HAP-1 (cell line): ENCODE results near the gene PGLYRP2.

ENCODE experiments used
- DNase-seq, 2 experiments: peaks; one replicate each; pipeline ENCODE4 v3.0.0-alpha.2; 2016 to 2020; ENCODE audit warnings: low spot score in 2 of 2
- H3K27me3 ChIP-seq: fragments of 250-450 bp; sonication (Bioruptor Pico); 2 replicates; pipeline ENCODE4 v1.5.1; 2020; ENCODE audit warnings: low read depth, mild to moderate bottlenecking, moderate library complexity
- H3K36me3 ChIP-seq: fragments of 250-450 bp; sonication (Bioruptor Pico); replicated peaks from 2 replicates; pipeline ENCODE4 v1.5.1; 2020; ENCODE audit warnings: mild to moderate bottlenecking
- H3K4me1 ChIP-seq: fragments of 250-450 bp; sonication (Bioruptor Pico); 2 replicates; pipeline ENCODE4 v1.5.1; 2020; ENCODE audit warnings: mild to moderate bottlenecking
- H3K4me3 ChIP-seq: fragments of 250-450 bp; sonication (Bioruptor Pico); 2 replicates; pipeline ENCODE4 v1.5.1; 2020; ENCODE audit warnings: mild to moderate bottlenecking, moderate library complexity
- H3K9me3 ChIP-seq: fragments of 250-450 bp; sonication (Bioruptor Pico); 2 replicates; pipeline ENCODE4 v1.5.1; 2020; ENCODE audit warnings: mild to moderate bottlenecking, moderate library complexity
- in situ Hi-C: fragments of 300-500 bp; cut with MboI; formaldehyde crosslinking; loops from 3 replicates; pipeline ENCODE4 v1.14.3; 2020; ENCODE audit warnings: low sequenced_read_pairs, inconsistent platforms, mixed read lengths

PGLYRP2 gene

DNA sequence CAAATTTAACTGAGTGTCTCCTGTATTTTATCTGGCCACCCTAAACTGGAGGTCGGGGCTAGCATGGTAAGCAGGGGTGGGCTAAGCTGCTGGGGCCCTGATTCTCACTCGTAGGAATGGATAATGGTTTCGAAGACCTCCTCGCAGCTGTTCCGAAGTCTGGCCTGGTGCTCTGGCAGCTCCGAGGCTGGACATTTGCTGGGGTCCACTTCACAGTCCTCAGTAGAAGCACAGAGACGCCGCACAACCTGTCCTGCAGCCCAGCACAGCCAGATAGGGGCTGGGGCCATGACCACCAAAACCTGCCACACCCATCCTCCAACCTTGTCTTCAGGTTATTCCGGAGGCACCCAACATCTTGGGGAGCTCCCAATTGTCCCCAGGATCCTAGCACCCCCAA is 23.3 kb downstream of the PGLYRP2 start:
- H3K4me3 ChIP-seq, result no peak overlapping the region

GRCh38 chr19:15453906-15454860 is 25.1 kb downstream of the PGLYRP2 start:
- in situ Hi-C loops, result no loop called here
- H3K4me3 ChIP-seq, result no peak overlapping the region
- H3K4me1 ChIP-seq, result no peaks in the 10 kb centered on the region; the same call in 1 of the 2 replicates
- no peaks in the 10 kb centered on the region for H3K36me3 ChIP-seq
- no peaks in the 10 kb centered on the region for H3K27me3 ChIP-seq
- DNase-seq, result no peak
- 0 out of 2 replicates have a peak, but pooled peaks cover 2% of the 10 kb centered on the region for H3K9me3 ChIP-seq

More for the DNA sequence above, 23.3 kb downstream of the PGLYRP2 start:
- no peaks in the 10 kb centered on the region for H3K36me3 ChIP-seq
- H3K27me3 ChIP-seq, result no peaks in the 10 kb centered on the region
- in situ Hi-C loops, result no loop called here
- no peaks in the 10 kb centered on the region for H3K9me3 ChIP-seq
- H3K4me1 ChIP-seq, result no peaks in the 10 kb centered on the region
- DNase-seq, result no peak

DNA sequence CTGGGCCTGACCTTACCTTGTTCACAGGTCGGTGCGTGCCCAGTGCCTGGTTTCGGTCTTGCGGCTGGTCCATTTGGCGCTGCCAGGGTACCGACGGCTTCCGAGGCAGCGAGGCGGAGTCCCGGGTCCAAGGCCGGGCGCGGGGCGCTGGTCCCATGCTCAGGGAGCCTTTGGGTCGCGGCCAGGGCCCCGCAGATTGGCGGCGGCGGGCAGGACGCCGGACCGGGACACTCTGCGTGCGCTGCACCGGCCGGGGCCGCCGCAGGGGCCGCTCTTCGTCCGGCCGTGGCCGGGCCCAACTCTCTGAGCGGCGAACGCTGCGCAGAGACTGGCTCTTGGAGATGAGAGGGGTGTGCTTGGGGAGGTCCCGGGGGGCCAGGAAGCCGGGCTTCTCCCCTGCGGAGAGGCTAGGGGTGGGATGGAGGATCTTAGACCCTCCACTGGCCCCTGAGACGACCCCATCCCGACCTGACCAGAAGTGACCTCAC is 26.2 kb downstream of the PGLYRP2 start:
- no peaks in the 10 kb centered on the region for H3K27me3 ChIP-seq
- H3K4me3 ChIP-seq, result no peak overlapping the region

DNA sequence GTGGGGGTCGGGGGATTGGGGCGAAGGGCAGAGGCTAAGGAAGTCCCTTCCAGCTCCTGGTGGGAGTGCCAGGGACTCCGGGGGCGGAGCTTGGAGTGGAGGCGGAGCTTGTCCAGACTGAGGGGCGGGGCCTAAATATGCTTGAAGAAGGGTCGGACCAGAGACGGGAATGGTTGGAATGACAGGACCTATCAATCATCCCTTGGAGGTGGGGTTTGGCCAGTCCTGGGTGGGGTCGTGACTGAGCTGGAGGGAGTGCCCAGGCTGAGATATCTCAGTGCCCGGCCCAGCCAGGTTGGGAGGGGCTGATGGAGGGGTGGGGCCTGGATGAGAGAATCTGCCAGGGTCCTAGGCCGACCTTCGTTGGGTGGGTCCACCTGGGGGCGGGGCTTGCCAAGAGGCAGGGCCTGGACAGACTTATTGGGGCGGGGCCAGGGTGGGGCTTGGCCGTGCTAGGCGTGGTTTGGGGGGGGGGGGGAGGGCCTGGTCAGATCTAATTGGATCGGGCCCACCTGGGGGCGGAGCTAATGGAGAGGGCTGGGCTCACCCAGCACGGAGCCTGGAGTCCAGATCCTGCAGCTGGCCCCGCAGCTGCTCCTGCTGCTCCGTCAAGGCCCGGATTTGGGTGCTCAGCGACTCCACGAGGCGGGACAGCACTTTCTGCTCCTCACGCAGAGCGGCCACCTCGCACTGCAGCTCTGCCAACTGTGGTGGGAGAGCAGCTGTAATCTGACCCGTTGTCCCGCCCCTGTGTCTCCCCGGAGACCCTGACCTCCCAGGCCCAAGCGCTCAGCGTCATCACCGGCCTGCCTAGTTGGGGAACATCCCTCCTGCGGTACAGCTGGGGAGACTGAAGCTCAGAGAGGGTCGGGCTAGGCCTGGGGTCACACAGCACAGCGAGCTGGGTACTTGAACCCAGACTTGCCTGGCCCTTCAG is 26.9 kb downstream of the PGLYRP2 start:
- peak; percentile 44 to 91 for DNase-seq
- in situ Hi-C loops, result no loop called here
- H3K9me3 ChIP-seq, result 0 out of 2 replicates have a peak, but pooled peaks cover 2% of the 10 kb centered on the region
- H3K4me3 ChIP-seq, result no peak overlapping the region
- no peaks in the 10 kb centered on the region for H3K27me3 ChIP-seq
- no peaks in the 10 kb centered on the region for H3K36me3 ChIP-seq
- H3K4me1 ChIP-seq, result peaks cover 2% of the 10 kb centered on the region

More for the DNA sequence above, 26.2 kb downstream of the PGLYRP2 start:
- no peak for DNase-seq
- H3K4me1 ChIP-seq, result peaks cover 2% of the 10 kb centered on the region
- no peaks in the 10 kb centered on the region for H3K36me3 ChIP-seq
- H3K9me3 ChIP-seq, result 0 out of 2 replicates have a peak, but pooled peaks cover 2% of the 10 kb centered on the region
- in situ Hi-C loops, result no loop called here

DNA sequence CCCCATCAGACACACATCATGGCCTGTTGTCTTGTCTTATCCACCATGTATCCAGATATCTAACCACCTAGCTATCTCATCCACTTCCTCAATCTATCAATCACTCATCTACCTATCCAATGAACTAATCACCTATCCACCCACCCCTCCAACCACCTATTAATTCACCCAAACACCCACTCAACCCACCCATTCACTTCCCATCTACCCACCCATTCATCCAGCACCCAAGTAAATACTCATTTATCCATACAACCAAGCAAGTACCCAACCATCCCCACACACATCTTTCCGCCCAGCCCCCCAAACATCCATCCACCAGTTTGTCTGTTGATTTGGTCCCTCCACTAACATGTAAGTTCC is 28.8 kb downstream of the PGLYRP2 start:
- no peak for DNase-seq
- H3K27me3 ChIP-seq, result no peaks in the 10 kb centered on the region
- in situ Hi-C loops, result no loop called here
- H3K4me3 ChIP-seq, result peak overlapping the region; percentile 26; the same call in 1 of the 2 replicates
- H3K4me1 ChIP-seq, result peaks cover 2% of the 10 kb centered on the region
- no peaks in the 10 kb centered on the region for H3K36me3 ChIP-seq
- 0 out of 2 replicates have a peak, but pooled peaks cover 2% of the 10 kb centered on the region for H3K9me3 ChIP-seq

GRCh38 chr19:15449620-15450527 is 29.4 kb downstream of the PGLYRP2 start, which contains the start of gene WIZ:
Gene WIZ, minus strand, starts transcription at chr19:15449956. Its CDS starts 1,649 bp downstream, at chr19:15448307.
- H3K4me3 ChIP-seq, result peak within 1 kb of the TSS; percentile 40
- H3K36me3 ChIP-seq, result no peaks in the 10 kb centered on the region
- peaks cover 2% of the 10 kb centered on the region for H3K4me1 ChIP-seq
- DNase-seq, result peak; percentile 49 to 90
- H3K27me3 ChIP-seq, result no peaks in the 10 kb centered on the region
- in situ Hi-C loops, result no loop called here
- H3K9me3 ChIP-seq, result 0 out of 2 replicates have a peak, but pooled peaks cover 2% of the 10 kb centered on the region

DNA sequence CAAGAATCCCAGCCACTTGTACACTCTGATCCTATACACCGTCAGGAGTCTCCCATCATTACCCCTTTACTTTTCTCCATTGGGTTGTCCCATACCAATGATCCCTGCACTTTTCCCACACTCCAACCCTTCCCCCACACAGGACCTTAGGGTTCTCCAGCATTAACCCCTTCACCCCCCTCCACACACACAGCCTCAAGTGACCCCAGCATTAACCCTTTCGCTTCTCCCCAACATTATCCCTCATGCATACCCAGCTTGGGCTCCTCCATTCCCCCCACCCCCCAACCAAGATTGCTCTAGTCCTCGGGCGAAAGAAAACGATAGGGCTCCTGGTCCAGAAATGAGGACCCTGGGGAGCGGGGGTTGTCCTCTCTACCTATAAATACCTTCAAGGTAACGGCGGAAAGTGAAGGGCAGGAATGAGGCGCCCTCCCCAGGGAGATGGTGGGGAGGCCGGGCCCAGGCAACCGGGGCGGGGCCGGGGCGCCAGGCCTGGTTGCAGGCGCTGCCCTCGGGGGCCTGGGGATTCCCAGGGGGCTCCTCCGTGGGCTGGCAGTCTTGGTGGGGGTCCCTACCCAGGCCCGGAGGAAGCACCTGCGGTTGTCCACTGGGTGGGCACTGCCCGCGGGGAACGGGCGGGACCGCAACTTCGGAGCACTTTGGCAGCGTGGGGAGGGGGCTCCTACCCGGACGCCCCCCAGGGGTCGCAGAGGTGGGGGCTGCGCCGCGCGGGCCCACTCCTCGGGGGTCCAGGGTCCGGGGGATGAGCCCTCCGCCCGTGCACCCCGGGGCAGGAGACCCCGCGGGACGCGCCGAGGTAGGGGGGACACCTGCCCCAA is 30.3 kb downstream of the PGLYRP2 start:
- in situ Hi-C loops, result no loop called here
- peak in 1 of 2 experiments; percentile 32 for DNase-seq
- H3K27me3 ChIP-seq, result no peaks in the 10 kb centered on the region
- H3K4me1 ChIP-seq, result peaks cover 2% of the 10 kb centered on the region
- H3K36me3 ChIP-seq, result no peaks in the 10 kb centered on the region
- 0 out of 2 replicates have a peak, but pooled peaks cover 2% of the 10 kb centered on the region for H3K9me3 ChIP-seq
- peak overlapping the region; percentile 40 for H3K4me3 ChIP-seq

DNA sequence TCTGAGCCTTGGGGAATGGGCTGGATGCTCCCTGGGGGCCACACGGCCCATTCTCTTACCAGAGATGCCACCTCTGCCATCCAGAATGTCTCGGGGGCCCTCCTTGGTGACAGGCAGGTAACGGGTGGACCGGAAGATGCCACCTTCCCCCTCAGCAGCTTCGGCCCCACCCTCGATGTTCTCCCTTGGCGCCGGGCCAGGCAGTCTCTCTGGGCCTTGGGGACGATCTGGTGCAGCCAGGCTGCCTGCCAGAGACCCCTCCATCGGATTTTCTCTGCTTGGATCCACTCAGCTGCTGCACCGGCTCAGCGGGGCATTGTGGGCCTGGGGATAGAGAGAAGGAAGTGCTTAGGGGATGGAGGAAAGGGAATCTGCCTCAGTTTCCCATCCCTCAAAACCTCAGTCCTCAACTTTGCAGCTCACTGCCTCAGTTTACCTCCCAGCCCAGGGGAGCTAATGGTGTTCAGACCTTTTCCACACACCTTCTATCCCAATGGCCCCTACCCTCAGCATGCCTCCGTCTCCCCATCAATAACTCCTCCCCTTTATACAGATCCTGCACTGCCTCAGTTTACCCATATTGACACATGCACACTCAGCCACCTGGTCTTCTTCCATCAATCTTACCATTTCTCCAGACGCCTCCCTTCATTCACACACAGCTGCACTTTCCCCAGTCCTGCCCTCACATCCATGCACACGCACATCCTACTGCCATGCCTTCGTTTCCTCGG is 31.1 kb downstream of the PGLYRP2 start:
- H3K27me3 ChIP-seq, result no peaks in the 10 kb centered on the region
- 0 out of 2 replicates have a peak, but pooled peaks cover 2% of the 10 kb centered on the region for H3K9me3 ChIP-seq
- H3K36me3 ChIP-seq, result no peaks in the 10 kb centered on the region
- H3K4me3 ChIP-seq, result no peak overlapping the region
- in situ Hi-C loops, result no loop called here
- peaks cover 2% of the 10 kb centered on the region for H3K4me1 ChIP-seq
- DNase-seq, result peak in 1 of 2 experiments; percentile 18

DNA sequence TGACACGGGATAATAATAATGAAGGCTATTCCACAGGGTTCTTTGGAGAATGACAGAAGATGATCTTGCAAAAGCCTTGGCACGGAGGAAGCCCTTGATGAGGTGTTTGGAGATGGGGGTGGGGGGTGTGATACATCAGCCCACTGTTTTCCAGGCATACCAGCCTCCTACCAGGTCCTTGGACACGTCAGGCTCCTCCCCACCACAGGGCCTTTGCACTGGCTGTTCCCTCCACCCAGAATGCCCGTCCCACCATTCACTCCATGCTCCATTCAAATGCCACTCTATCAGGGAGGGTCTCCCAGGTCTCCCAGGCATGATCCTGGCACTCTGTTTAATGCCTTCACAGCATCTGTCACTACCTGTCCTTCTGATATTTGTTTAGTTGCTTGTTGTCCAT is 32.2 kb downstream of the PGLYRP2 start:
- Histone ChIP-seq H3K9me3 (0 out of 2 replicates have a peak, but pooled peaks cover 2% of the 10 kb centered on the region), H3K4me1 (peaks cover 2% of the 10 kb centered on the region), H3K4me3 (no peak overlapping the region), H3K36me3 (no peaks in the 10 kb centered on the region), H3K27me3 (no peaks in the 10 kb centered on the region)
- DNase-seq, result no peak
- in situ Hi-C loops, result no loop called here

- Histone ChIP-seq H3K36me3 (no peaks in the 10 kb centered on the region), H3K9me3 (0 out of 2 replicates have a peak, but pooled peaks cover 2% of the 10 kb centered on the region), H3K4me3 (no peak overlapping the region), H3K4me1 (peaks cover 2% of the 10 kb centered on the region), H3K27me3 (no peaks in the 10 kb centered on the region)
- no peak for DNase-seq
- in situ Hi-C loops, result no loop called here
Observed at GRCh38 chr19:15445807-15446376, 33.4 kb downstream of the PGLYRP2 start.

DNA sequence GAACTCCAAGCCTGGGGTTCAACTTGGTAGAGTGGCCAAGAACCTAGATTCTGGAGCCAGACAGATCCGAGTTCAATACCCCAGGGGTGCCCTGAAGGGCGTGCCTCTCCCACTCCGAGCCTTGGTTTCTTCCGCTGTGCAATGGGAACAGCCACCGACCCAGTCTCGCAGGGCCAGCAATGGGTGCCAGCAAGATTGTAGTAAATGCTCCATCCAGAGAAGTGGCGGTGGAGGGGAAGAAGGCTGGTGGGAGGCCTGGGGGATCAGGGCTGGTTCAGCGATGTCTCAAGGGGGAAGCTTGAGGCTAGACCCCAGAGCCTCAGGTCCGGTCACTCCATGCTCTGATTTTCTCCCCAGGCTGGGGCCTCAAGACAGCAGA is 34.1 kb downstream of the PGLYRP2 start:
- Histone ChIP-seq H3K9me3 (0 out of 2 replicates have a peak, but pooled peaks cover 1% of the 10 kb centered on the region), H3K36me3 (no peaks in the 10 kb centered on the region), H3K4me3 (no peak overlapping the region), H3K27me3 (no peaks in the 10 kb centered on the region), H3K4me1 (peaks cover 2% of the 10 kb centered on the region)
- DNase-seq, result no peak
- in situ Hi-C loops, result no loop called here
